GM10266 (cell line): Measurements from ENCODE around the gene FBLN2.

Source experiments
- DNase-seq: peaks from one replicate; pipeline ENCODE4 v3.0.0; 2012; ENCODE audit errors: extremely low spot score
- CTCF ChIP-seq: IDR thresholded peaks from 2 replicates; pipeline ENCODE4 v1.5.1; 2012; ENCODE audit warnings: mild to moderate bottlenecking, low read depth; ENCODE audit not compliant: control insufficient read depth, insufficient read depth; ENCODE audit errors: missing control alignments

Gene FBLN2

DNA sequence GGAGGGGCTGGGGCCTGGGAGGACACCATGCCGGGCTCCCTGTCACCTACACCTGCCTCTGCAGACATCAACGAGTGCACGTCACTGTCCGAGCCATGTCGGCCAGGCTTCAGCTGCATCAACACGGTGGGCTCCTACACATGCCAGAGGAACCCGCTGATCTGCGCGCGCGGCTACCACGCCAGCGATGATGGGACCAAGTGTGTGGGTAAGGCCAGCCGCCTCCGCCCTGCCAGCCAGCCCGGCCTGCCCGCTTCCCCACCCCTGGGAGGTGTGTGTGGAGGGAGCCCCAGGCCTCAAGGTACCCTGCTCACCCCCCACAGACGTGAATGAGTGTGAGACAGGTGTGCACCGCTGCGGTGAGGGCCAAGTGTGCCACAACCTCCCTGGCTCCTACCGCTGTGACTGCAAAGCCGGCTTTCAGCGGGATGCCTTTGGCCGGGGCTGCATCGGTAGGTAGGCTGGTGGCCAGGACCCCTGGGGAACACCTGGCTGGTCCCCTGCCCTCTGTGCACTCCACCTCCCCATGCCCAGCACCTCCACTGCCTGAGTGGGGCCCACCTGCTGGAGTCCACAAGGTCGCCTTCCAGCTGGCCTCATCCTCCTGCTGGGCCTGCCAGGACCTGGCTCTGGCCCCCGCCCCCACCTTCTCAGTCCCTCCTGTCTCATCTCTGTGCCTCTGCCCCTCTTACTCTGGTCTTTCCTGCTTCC, 80.1 kb downstream of the FBLN2 start:
- no peak for DNase-seq
- no peak for TF ChIP-seq CTCF

GRCh38 chr3:13629644-13630043, 80.7 kb downstream of the FBLN2 start:
- TF ChIP-seq CTCF, result no peak
- no peak for DNase-seq

- DNase-seq, result no peak
- TF ChIP-seq CTCF, result no peak
Observed at GRCh38 chr3:13631256-13631655, 82.3 kb downstream of the FBLN2 start.

DNA sequence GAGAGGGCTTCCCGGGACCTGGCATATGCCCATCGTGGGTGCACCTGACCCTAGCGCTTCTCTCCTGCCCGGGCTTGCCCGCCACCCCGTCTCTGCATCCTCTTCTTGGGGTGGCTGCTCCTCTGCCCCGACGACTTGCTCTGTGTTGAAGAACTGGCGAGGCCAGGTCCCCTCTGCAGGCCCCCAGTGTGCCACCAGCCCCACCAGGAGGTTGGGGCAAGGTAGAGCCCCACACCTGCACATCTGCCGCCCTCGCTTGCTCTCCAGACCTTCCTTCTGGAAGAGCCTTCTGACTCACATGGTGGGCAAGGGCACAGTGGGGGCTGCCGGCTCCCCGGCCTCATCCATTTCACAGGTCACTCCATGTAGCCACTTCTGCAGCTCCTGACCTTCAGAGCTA, 84.3 kb downstream of the FBLN2 start:
- no peak for TF ChIP-seq CTCF

GRCh38 chr3:13634151-13634550, 85.2 kb downstream of the FBLN2 start:
- DNase-seq, result no peak
- TF ChIP-seq CTCF, result no peak

More for the DNA sequence above, 84.3 kb downstream of the FBLN2 start:
- no peak for DNase-seq

GRCh38 chr3:13634615-13635014, 85.7 kb downstream of the FBLN2 start:
- TF ChIP-seq CTCF, result no peak
- no peak for DNase-seq

GRCh38 chr3:13636186-13636585, 87.3 kb downstream of the FBLN2 start:
- DNase-seq, result no peak
- TF ChIP-seq CTCF, result no peak
